Activated naive CD4-positive, alpha-beta T cell treated with anti-CD3 and anti-CD28 coated beads, Interleukin-2, amount 50 U/mL, for 24 hours (primary cell): Measurements from ENCODE around the gene DYRK1B.
"Not testable (repeated sequence)": the region's sequence is repeated elsewhere in the genome, so short reads cannot be mapped to it uniquely, and the experiment has no call there.

ENCODE experiments used
- H3K27ac Mint-ChIP-seq: one replicate; pipeline ENCODE4 v1.8.0; 2021; ENCODE audit warnings: mild to moderate bottlenecking, mixed read lengths
- H3K27me3 Mint-ChIP-seq: one replicate; pipeline ENCODE4 v1.8.0; 2021; ENCODE audit warnings: mixed read lengths
- H3K36me3 Mint-ChIP-seq: one replicate; pipeline ENCODE4 v1.8.0; 2021; ENCODE audit warnings: mixed read lengths
- H3K4me1 Mint-ChIP-seq: one replicate; pipeline ENCODE4 v1.8.0; 2021; ENCODE audit warnings: mixed read lengths
- H3K4me3 Mint-ChIP-seq: one replicate; pipeline ENCODE4 v1.8.0; 2021; ENCODE audit warnings: mild to moderate bottlenecking, mixed read lengths
- H3K9me3 Mint-ChIP-seq: one replicate; pipeline ENCODE4 v1.8.0; 2021; ENCODE audit warnings: mixed read lengths

Gene DYRK1B

DNA sequence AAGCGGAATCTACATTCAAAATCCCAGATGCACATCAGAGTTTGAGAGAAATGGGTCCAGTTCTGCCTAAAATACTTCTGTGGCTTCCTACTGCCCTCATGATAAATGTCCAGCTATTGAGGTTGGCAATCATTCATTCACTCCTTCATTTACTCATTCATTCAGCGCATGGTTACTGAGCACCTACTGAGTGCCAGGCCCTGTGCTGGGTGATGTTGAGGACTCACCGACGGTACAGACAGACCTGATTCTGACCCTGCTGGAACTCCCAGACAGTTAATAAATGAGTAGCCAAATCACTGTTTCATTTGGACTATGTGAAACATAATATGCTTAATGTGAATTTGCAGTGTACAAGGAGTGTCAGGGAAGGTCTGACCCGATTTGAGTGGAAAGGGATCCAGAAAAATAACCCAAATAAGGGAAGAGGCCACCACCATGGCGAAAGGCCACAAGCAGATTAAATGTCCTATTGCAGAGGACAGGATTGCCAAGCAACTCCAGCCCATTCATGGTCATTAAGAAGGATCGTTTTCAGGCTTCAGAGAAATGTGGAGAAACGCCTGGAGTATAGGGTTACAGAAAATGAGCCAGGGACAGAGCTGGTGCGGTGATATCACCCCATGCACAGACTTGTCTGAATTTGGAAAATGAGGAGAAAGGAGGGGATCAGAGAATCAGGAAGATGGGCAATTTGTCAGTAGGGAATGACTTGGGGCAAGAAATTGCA is 20.5 kb downstream of the DYRK1B start:
- Mint-ChIP-seq H3K4me3 (no peak overlapping the region), H3K27me3 (no peaks in the 10 kb centered on the region), H3K36me3 (peaks cover 7% of the 10 kb centered on the region), H3K27ac (no peak overlapping the region), H3K9me3 (no peaks in the 10 kb centered on the region), H3K4me1 (peaks cover 2% of the 10 kb centered on the region)

DNA sequence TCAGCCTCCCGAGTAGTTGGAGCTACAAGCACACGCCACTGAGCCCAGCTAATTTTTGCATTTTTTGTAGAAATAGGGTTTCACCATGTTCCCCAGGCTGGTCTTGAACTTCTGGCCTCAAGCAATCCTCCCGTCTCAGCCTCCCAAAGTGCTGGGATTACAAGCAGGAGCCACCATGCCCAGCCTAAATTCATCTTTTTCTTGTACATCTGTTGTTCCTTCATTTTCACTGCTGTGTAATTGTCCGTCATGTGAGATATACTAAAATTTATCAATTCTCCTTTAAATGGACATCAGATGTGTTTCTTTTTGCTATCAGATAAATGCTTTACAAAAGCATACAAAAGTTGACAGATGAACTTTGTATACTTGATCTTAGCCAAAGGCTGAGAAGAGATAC is 22.9 kb downstream of the DYRK1B start:
- Mint-ChIP-seq H3K4me1 (no peaks in the 10 kb centered on the region), H3K36me3 (peaks cover 5% of the 10 kb centered on the region), H3K27ac (no peak overlapping the region), H3K4me3 (no peak overlapping the region), H3K9me3 (no peaks in the 10 kb centered on the region), H3K27me3 (no peaks in the 10 kb centered on the region)

DNA sequence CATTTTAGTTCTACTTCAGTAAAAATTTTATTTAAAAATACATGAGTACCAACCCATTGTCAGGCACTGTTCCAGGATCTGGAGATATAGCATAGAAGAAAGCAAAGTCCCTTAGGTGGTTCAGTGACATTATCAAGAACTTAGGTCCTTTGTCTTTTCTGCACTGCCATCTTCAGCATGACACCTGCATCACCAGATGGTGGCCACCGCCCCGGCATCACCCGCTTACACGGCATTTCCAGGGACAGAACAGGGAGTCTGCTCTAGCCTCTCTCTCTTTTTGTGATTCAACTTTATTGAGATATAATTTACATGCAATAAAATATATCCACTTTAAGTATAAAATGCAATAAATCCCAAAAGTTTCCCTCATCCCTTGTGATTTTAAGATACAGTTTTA is 23.5 kb downstream of the DYRK1B start:
- Mint-ChIP-seq H3K27ac (no peak overlapping the region), H3K4me3 (no peak overlapping the region), H3K36me3 (peaks cover 3% of the 10 kb centered on the region), H3K27me3 (no peaks in the 10 kb centered on the region), H3K4me1 (no peaks in the 10 kb centered on the region), H3K9me3 (no peaks in the 10 kb centered on the region)

DNA sequence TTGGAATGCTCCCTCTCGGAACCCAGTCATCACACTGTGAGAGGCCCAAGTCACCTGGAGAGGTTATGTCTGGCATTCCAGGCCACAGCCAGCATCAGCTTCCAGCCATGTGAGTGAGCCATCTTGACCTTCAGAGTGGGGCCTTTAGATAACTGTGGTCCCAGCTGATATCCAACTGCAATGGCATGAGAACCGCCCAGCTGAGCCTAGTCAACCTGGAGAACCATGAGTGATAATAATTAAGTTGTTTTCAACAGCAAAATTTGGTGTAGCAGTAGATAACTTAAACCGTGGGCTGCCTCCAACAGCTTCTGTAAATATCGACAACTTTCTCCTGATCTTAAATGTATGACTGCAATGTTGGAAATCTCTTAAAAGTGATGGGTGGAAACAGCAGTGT is 24.6 kb downstream of the DYRK1B start:
- no peak overlapping the region for H3K4me3 Mint-ChIP-seq
- no peaks in the 10 kb centered on the region for H3K4me1 Mint-ChIP-seq
- no peaks in the 10 kb centered on the region for H3K9me3 Mint-ChIP-seq
- peaks cover 3% of the 10 kb centered on the region for H3K36me3 Mint-ChIP-seq
- H3K27me3 Mint-ChIP-seq: no peaks in the 10 kb centered on the region
- no peak overlapping the region for H3K27ac Mint-ChIP-seq

GRCh38 chr19:39808688-39809087 is 25.3 kb downstream of the DYRK1B start:
- H3K9me3 Mint-ChIP-seq, H3K4me3 Mint-ChIP-seq, H3K27ac Mint-ChIP-seq, H3K4me1 Mint-ChIP-seq, H3K36me3 Mint-ChIP-seq, H3K27me3 Mint-ChIP-seq: not testable (repeated sequence)

DNA sequence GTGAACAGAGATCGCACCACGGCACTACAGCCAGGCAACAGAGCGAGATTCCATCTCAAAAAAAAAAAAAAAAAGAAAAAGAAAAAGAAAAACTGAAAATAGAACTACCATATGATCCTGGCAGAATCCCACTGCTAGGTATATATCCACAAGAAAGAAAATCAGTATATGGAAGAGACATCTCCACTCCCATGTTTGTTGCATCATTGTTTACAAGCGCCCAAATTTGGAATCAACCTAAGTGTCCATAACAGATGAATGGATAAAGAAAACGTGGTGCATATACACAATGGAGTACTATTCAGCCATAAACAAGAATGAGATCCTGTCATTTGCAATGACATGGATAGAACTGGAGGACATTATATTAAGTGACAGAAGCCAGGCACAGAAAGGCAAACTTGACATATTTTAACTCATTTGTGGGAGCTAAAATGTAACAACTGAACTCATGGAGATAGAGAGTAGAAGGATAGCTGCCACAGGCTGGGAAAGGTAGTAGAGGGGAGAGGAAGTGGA is 26.1 kb downstream of the DYRK1B start:
- H3K9me3 Mint-ChIP-seq: no peaks in the 10 kb centered on the region
- H3K4me3 Mint-ChIP-seq: no peak overlapping the region
- peaks cover 2% of the 10 kb centered on the region for H3K27me3 Mint-ChIP-seq
- H3K36me3 Mint-ChIP-seq: peaks cover 2% of the 10 kb centered on the region
- no peaks in the 10 kb centered on the region for H3K4me1 Mint-ChIP-seq
- peak overlapping the region; percentile 9 for H3K27ac Mint-ChIP-seq

DNA sequence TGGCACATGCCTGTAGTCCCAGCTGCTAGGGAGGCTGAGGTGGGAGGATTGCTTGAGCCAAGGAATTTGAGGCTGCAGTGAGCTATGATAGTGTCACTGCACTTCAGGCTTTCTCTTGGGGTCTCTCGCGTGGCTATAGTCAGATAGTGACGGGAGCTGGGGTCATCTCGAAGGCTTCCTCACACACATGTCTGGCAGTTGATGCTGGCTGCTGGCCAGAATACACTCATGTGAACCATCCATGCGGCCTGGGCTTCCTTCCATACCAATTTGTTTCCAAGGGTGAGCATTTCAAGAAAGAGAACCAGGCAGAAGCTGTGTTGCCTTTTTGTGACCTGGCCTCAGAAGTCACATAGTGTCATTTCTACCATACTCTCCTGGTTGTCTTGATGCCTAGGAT is 28.9 kb downstream of the DYRK1B start:
- peaks cover 2% of the 10 kb centered on the region for H3K27me3 Mint-ChIP-seq
- no peak overlapping the region for H3K27ac Mint-ChIP-seq
- H3K36me3 Mint-ChIP-seq: peaks cover 2% of the 10 kb centered on the region
- H3K4me3 Mint-ChIP-seq: no peak overlapping the region
- H3K9me3 Mint-ChIP-seq: no peaks in the 10 kb centered on the region
- H3K4me1 Mint-ChIP-seq: no peaks in the 10 kb centered on the region

GRCh38 chr19:39802958-39803357 is 31.0 kb downstream of the DYRK1B start:
- Mint-ChIP-seq H3K9me3 (no peaks in the 10 kb centered on the region), H3K27me3 (peaks cover 3% of the 10 kb centered on the region), H3K4me3 (no peak overlapping the region), H3K27ac (no peak overlapping the region), H3K36me3 (peaks cover under 1% of the 10 kb centered on the region), H3K4me1 (no peaks in the 10 kb centered on the region)

DNA sequence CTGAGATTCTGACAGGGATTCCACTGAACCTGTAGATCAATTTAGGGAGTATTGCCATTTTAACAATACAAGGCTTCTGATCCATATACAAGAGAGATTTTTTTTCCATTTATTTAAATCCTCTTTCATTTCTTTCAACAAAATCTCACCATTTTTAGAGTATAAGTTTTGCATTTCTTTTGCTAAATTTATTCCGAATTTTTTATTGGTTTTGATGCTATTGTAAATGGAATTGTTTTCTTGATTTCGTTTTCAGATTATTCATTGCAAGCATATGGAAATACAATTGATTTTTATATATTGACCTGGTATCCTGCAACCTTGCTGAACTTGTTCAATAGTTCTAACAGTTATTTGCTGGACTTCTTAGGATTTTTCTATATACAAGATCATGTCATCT is 36.9 kb downstream of the DYRK1B start:
- Mint-ChIP-seq H3K4me3 (no peak overlapping the region), H3K4me1 (no peaks in the 10 kb centered on the region), H3K9me3 (no peaks in the 10 kb centered on the region), H3K27me3 (peaks cover 1% of the 10 kb centered on the region), H3K27ac (no peak overlapping the region), H3K36me3 (no peaks in the 10 kb centered on the region)

- Mint-ChIP-seq H3K9me3 (no peaks in the 10 kb centered on the region), H3K36me3 (no peaks in the 10 kb centered on the region), H3K27ac (peak overlapping the region; percentile 23), H3K4me1 (no peaks in the 10 kb centered on the region), H3K4me3 (no peak overlapping the region), H3K27me3 (peaks cover 1% of the 10 kb centered on the region)
These were observed 37.9 kb downstream of the DYRK1B start for GRCh38 chr19:39796000-39796498.

GRCh38 chr19:39795001-39795400 is 39.0 kb downstream of the DYRK1B start:
- Mint-ChIP-seq H3K4me3 (no peak overlapping the region), H3K9me3 (no peaks in the 10 kb centered on the region), H3K4me1 (no peaks in the 10 kb centered on the region), H3K27me3 (peaks cover 1% of the 10 kb centered on the region), H3K36me3 (no peaks in the 10 kb centered on the region), H3K27ac (no peak overlapping the region)

- Mint-ChIP-seq H3K27me3 (peaks cover under 1% of the 10 kb centered on the region), H3K27ac (no peak overlapping the region), H3K4me1 (no peaks in the 10 kb centered on the region), H3K9me3 (peaks cover 3% of the 10 kb centered on the region), H3K4me3 (peak overlapping the region; percentile 81), H3K36me3 (peaks cover under 1% of the 10 kb centered on the region)
These were observed 40.9 kb downstream of the DYRK1B start for GRCh38 chr19:39792999-39793546.

GRCh38 chr19:39788244-39788643 is 45.7 kb downstream of the DYRK1B start:
- peaks cover 5% of the 10 kb centered on the region for H3K9me3 Mint-ChIP-seq

DNA sequence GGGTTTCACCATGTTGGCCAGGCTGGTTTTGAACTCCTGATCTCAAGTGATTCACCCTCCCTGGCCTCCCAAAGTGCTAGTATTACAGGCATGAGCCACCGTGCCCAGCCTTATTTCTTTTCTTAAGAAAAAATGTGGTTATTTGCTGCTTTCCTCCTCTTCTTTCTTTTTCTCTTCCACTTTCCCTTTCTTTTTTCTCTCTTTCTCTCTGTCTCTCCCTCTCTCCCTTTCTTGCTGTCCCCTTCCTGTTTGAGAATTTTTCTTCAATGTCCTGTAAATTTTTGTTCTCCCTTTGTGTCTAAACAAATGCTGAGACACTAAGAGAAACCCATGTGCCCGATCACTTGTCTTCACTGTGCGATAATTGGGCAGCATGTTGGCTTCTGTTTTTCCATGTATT is 53.1 kb downstream of the DYRK1B start:
- H3K36me3 Mint-ChIP-seq: peaks cover 2% of the 10 kb centered on the region
- H3K4me1 Mint-ChIP-seq: no peaks in the 10 kb centered on the region
- no peak overlapping the region for H3K27ac Mint-ChIP-seq
- no peaks in the 10 kb centered on the region for H3K9me3 Mint-ChIP-seq
- no peak overlapping the region for H3K4me3 Mint-ChIP-seq
- peaks cover 13% of the 10 kb centered on the region for H3K27me3 Mint-ChIP-seq

More at GRCh38 chr19:39788244-39788643, 45.7 kb downstream of the DYRK1B start:
- H3K4me1 Mint-ChIP-seq: no peaks in the 10 kb centered on the region
- peaks cover 2% of the 10 kb centered on the region for H3K36me3 Mint-ChIP-seq
- peaks cover 13% of the 10 kb centered on the region for H3K27me3 Mint-ChIP-seq
- no peak overlapping the region for H3K27ac Mint-ChIP-seq
- H3K4me3 Mint-ChIP-seq: no peak overlapping the region

GRCh38 chr19:39778763-39779162 is 55.2 kb downstream of the DYRK1B start, which contains the start of gene LEUTX:
Gene LEUTX, plus strand, starts transcription at chr19:39778854. Its CDS starts 67 bp downstream, at chr19:39778921.
- Mint-ChIP-seq H3K4me3 (no peak within 1 kb of the TSS), H3K27me3 (peaks cover 4% of the 10 kb centered on the region), H3K36me3 (peaks cover 2% of the 10 kb centered on the region), H3K4me1 (no peaks in the 10 kb centered on the region), H3K27ac (no peak within 1 kb of the TSS), H3K9me3 (no peaks in the 10 kb centered on the region)
